B cell (primary cell): ENCODE measurements around the gene MSANTD3. TPM values are rescaled to one million over a fixed set of nuclear protein-coding genes. Genes with fewer than 3 reads are reported as not detected.

Experiments
- ATAC-seq: fragments of 200-7000 bp; cut with Tn5 transposase; one replicate; pipeline ENCODE4 v1.10.0; 2021; ENCODE audit warnings: low read depth, mild to moderate bottlenecking, moderate number of reproducible peaks, moderate library complexity
- CTCF ChIA-PET: fragments of 350-600 bp; sonication (Branson Sonifier 250); formaldehyde crosslinking; loops from one replicate; lab custom pipeline; 2021; ENCODE audit warnings: antibody characterized with exemption, inconsistent platforms; lab: Charles Lee
- POLR2A ChIA-PET: fragments of 350-600 bp; sonication (Branson Sonifier 250); formaldehyde crosslinking; loops from one replicate; lab custom pipeline; 2021; ENCODE audit warnings: antibody characterized with exemption; lab: Charles Lee
- DNase-seq: peaks from one replicate; pipeline ENCODE4 v3.0.0; 2013
- H2AFZ ChIP-seq: 2 replicates; pipeline ENCODE4 v1.6.1; 2012; ENCODE audit warnings: mild to moderate bottlenecking, low read depth, low read length; ENCODE audit not compliant: insufficient read depth, poor library complexity, severe bottlenecking
- H3K27ac ChIP-seq, 2 donors: 1 replicate in 1 of 2; 2 replicates in 1 of 2; pipeline ENCODE4 v1.5.1; 2012 to 2013; ENCODE audit warnings: low read length in 2 of 2, mild to moderate bottlenecking in 2 of 2, moderate library complexity in 1 of 2
- H3K27me3 ChIP-seq, 4 experiments: fragments of 200-600 bp in 1 of 4; sonication (generic) in 1 of 4; replicated peaks in 1 of 4; 1 replicate in 2 of 4; 2 replicates in 2 of 4; pipeline versions ENCODE4 v1.6.1 to v1.7.0; 2013 to 2016; ENCODE audit warnings: low read length in 3 of 4, mild to moderate bottlenecking in 2 of 4, mixed read lengths in 1 of 4, moderate library complexity in 1 of 4; ENCODE audit not compliant: insufficient read depth in 4 of 4, control insufficient read depth in 3 of 4; ENCODE audit errors: control extremely low read depth in 1 of 4
- H3K36me3 ChIP-seq, 2 experiments: replicated peaks in 1 of 2; 1 replicate in 1 of 2; 2 replicates in 1 of 2; pipeline versions ENCODE4 v1.6.1 to v1.7.1; 2013; ENCODE audit warnings: low read length in 1 of 2; ENCODE audit not compliant: insufficient read depth in 2 of 2, control insufficient read depth in 1 of 2; ENCODE audit errors: control extremely low read depth in 1 of 2, extremely low read depth in 1 of 2
- H3K4me1 ChIP-seq, 2 donors: fragments of 200-600 bp in 1 of 2; sonication (generic) in 1 of 2; 1 replicate in 1 of 2; 2 replicates in 1 of 2; pipeline versions ENCODE4 v1.5.1 to v1.6.1; 2013 to 2017; ENCODE audit warnings: low read length in 2 of 2; ENCODE audit not compliant: control insufficient read depth in 2 of 2, insufficient read depth in 2 of 2
- H3K4me2 ChIP-seq: replicated peaks from 2 replicates; pipeline ENCODE3; 2012; ENCODE audit warnings: mild to moderate bottlenecking, low read depth, low read length; ENCODE audit not compliant: poor library complexity, severe bottlenecking
- H3K4me3 ChIP-seq, 5 experiments: fragments of 200-600 bp in 1 of 5; sonication (generic) in 1 of 5; 1 replicate in 3 of 5; 2 replicates in 2 of 5; pipeline versions ENCODE4 v1.5.1 to v1.7.0; 2011 to 2016; ENCODE audit warnings: low read length in 4 of 5, mild to moderate bottlenecking in 4 of 5, low read depth in 2 of 5, control low read depth in 1 of 5, moderate library complexity in 1 of 5; ENCODE audit not compliant: insufficient read depth in 1 of 5; ENCODE audit errors: control extremely low read depth in 1 of 5, extremely low read depth in 1 of 5
- H3K79me2 ChIP-seq: fragments of 200-600 bp; sonication (generic); one replicate; pipeline ENCODE4 v1.6.0; 2016; ENCODE audit warnings: low read length; ENCODE audit not compliant: control insufficient read depth, insufficient read depth
- H3K9ac ChIP-seq: fragments of 200-600 bp; sonication (generic); 2 replicates; pipeline ENCODE4 v1.6.1; 2017; ENCODE audit warnings: mild to moderate bottlenecking, low read length, moderate library complexity
- H3K9me3 ChIP-seq, 3 donors: one replicate each; pipeline versions ENCODE4 v1.6.1 to v1.7.1; 2013; ENCODE audit warnings: low read length in 2 of 3; ENCODE audit not compliant: control insufficient read depth in 2 of 3, insufficient read depth in 1 of 3; ENCODE audit errors: control extremely low read depth in 1 of 3
- H4K20me1 ChIP-seq: 2 replicates; pipeline ENCODE4 v1.6.0; 2012; ENCODE audit warnings: mild to moderate bottlenecking, low read length; ENCODE audit not compliant: insufficient read depth, control insufficient read depth, poor library complexity, severe bottlenecking
- H3K27ac Mint-ChIP-seq: one replicate; pipeline ENCODE4 v1.8.0; 2021; ENCODE audit warnings: mixed read lengths
- H3K27me3 Mint-ChIP-seq: one replicate; pipeline ENCODE4 v1.8.0; 2021; ENCODE audit warnings: mixed read lengths
- H3K4me1 Mint-ChIP-seq: one replicate; pipeline ENCODE4 v1.8.0; 2021; ENCODE audit warnings: mixed read lengths
- H3K4me3 Mint-ChIP-seq: one replicate; pipeline ENCODE4 v1.8.0; 2021; ENCODE audit warnings: mixed read lengths
- H3K9me3 Mint-ChIP-seq: one replicate; pipeline ENCODE4 v1.8.0; 2022; ENCODE audit warnings: mixed read lengths; ENCODE audit not compliant: insufficient read depth
- CTCF ChIP-seq: fragments of 200-600 bp; IDR thresholded peaks from one replicate; pipeline ENCODE4 v1.8.0; 2022; ENCODE audit warnings: antibody characterized with exemption, mild to moderate bottlenecking
- EZH2 ChIP-seq: IDR thresholded peaks from 2 replicates; pipeline ENCODE4 v1.6.1; 2012; ENCODE audit warnings: borderline replicate concordance, low read depth, mild to moderate bottlenecking, moderate library complexity, low read length; ENCODE audit not compliant: insufficient read depth, poor library complexity, severe bottlenecking
- WGBS: methylation state at CpG from one replicate; pipeline ENCODE4 v1.1.5; 2013; ENCODE audit warnings: missing lambda C conversion rate; ENCODE audit not compliant: insufficient coverage; 5-methylcytosine and 5-hydroxymethylcytosine counted together
- intact Hi-C: fragments of 100-400 bp; cut with micrococcal nuclease; formaldehyde crosslinking; loops from one replicate; pipeline ENCODE4 v1.10.0; 2022
- polyA plus RNA-seq: library from polyadenylated mRNA; depleted of rRNA; stranded (reverse); fragments of >200 nt; gene quantifications from 2 replicates; pipeline ENCODE4 v1.2.3, GENCODE V29; 2012
- total RNA-seq, 2 donors: library from RNA; stranded (reverse); fragments of 120-200 nt in 1 of 2; gene quantifications; 1 replicate in 1 of 2; 2 replicates in 1 of 2; pipeline versions ENCODE4 v1.2.3 to v1.2.4, GENCODE V29; 2013 to 2022

MSANTD3 gene
- total and polyA plus RNA-seq, 2 donors (not counting 1 experiment from before 2014, with no cell fraction given), result 5.9 to 12.1 TPM

GRCh38 chr9:100488177-100488576 lies 61.2 kb downstream of the MSANTD3 start:
- ChIA-PET POLR2A (no interaction called here), CTCF (no interaction called here)
- no peaks in the 10 kb centered on the region for H3K9me3 ChIP-seq
- no peaks in the 10 kb centered on the region for H3K36me3 ChIP-seq
- Mint-ChIP-seq H3K27me3 (no peaks in the 10 kb centered on the region), H3K4me1 (no peaks in the 10 kb centered on the region), H3K27ac (no peak overlapping the region), H3K9me3 (peaks cover 2% of the 10 kb centered on the region), H3K4me3 (no peak overlapping the region)
- no peak overlapping the region for H2AFZ ChIP-seq
- TF ChIP-seq EZH2 (no peak), CTCF (no peak)
- no peak overlapping the region for H3K9ac ChIP-seq
- ATAC-seq (no peak), DNase-seq (no peak)
- H3K27ac ChIP-seq, result no peak overlapping the region
- H3K79me2 ChIP-seq, result no peaks in the 10 kb centered on the region
- H3K4me1 ChIP-seq, result no peaks in the 10 kb centered on the region
- 80% methylated on average over 1 of the region's 1 CpG for WGBS
- H3K4me3 ChIP-seq, result no peak overlapping the region
- H4K20me1 ChIP-seq, result no peaks in the 10 kb centered on the region
- no peak overlapping the region for H3K4me2 ChIP-seq
- intact Hi-C loops, result no loop called here
- H3K27me3 ChIP-seq, result no peaks in the 10 kb centered on the region

- Histone ChIP-seq H2AFZ (no peak overlapping the region), H3K4me1 (no peaks in the 10 kb centered on the region), H3K9ac (no peak overlapping the region), H3K4me3 (no peak overlapping the region), H4K20me1 (no peaks in the 10 kb centered on the region), H3K9me3 (no peaks in the 10 kb centered on the region), H3K4me2 (no peak overlapping the region), H3K36me3 (no peaks in the 10 kb centered on the region), H3K79me2 (no peaks in the 10 kb centered on the region), H3K27me3 (no peaks in the 10 kb centered on the region), H3K27ac (no peak overlapping the region)
- ChIA-PET POLR2A (no interaction called here), CTCF (no interaction called here)
- H3K27me3 Mint-ChIP-seq, result no peaks in the 10 kb centered on the region
- H3K4me1 Mint-ChIP-seq, result no peaks in the 10 kb centered on the region
- ATAC-seq (no peak), DNase-seq (no peak)
- intact Hi-C loops, result no loop called here
- H3K27ac Mint-ChIP-seq, result no peak overlapping the region
- H3K9me3 Mint-ChIP-seq, result peaks cover 2% of the 10 kb centered on the region
- WGBS, result 100% methylated on average over 2 of the region's 4 CpGs
- no peak overlapping the region for H3K4me3 Mint-ChIP-seq
- no peak for TF ChIP-seq CTCF
- TF ChIP-seq EZH2, result no peak
Observed at GRCh38 chr9:100489836-100490235, 62.9 kb downstream of the MSANTD3 start.
